Muscle layer of colon (tissue), 2 donors: ENCODE results near the gene LARP1B.
"Not testable (repeated sequence)": the region's sequence is repeated elsewhere in the genome, so short reads cannot be mapped to it uniquely, and the experiment has no call there.

Experiments
- H3K27ac ChIP-seq: one replicate; pipeline ENCODE4 v1.7.0; 2013; ENCODE audit warnings: low read depth, mild to moderate bottlenecking, low read length, moderate library complexity
- H3K27me3 ChIP-seq, 2 donors: one replicate each; pipeline ENCODE4 v1.7.0; 2013; ENCODE audit warnings: low read length in 2 of 2, mild to moderate bottlenecking in 2 of 2; ENCODE audit not compliant: insufficient read depth in 2 of 2, control insufficient read depth in 1 of 2
- H3K36me3 ChIP-seq: one replicate; pipeline ENCODE4 v1.7.0; 2013; ENCODE audit warnings: mild to moderate bottlenecking, low read length; ENCODE audit not compliant: insufficient read depth
- H3K4me1 ChIP-seq: one replicate; pipeline ENCODE4 v1.7.0; 2013; ENCODE audit warnings: mild to moderate bottlenecking, low read length; ENCODE audit not compliant: insufficient read depth
- H3K4me3 ChIP-seq, 2 donors: one replicate each; pipeline ENCODE4 v1.7.0; 2013; ENCODE audit warnings: low read length in 2 of 2, low read depth in 1 of 2, mild to moderate bottlenecking in 1 of 2, moderate library complexity in 1 of 2
- H3K9ac ChIP-seq: one replicate; pipeline ENCODE4 v1.7.0; 2013; ENCODE audit warnings: low read length
- H3K9me3 ChIP-seq: one replicate; pipeline ENCODE4 v1.7.0; 2013; ENCODE audit warnings: mild to moderate bottlenecking, low read length
- donor health status: abdominal sarcoma.
- donor health status: Adenocarcinoma of cecum.

LARP1B gene

DNA sequence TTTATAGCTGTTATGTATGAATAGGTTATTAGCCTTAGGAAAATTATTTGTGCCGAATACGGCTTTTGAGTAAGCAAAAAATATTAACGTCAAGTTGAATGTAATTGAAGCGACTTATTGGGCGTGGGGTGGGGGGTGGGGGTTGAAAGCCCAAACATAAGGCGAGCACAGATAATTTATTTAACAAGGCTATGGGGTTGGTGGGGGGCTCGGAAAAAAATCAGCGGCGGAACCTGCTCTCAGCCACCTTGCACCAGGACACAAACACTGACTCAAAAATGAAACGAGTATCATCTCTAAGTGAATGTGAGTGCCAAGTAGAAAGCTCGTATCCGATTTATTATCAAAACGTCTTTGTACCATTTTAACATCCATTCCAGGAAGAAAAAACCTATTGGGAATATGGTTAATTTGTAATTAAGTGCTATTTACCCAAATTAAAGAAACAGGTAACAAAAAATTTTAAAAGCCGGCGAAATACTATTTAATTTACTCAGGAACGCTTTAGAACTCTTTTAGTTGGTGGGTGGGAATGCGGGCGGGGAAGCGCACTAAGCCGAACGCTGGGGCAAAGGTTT, 902 bp upstream of the LARP1B start:
- Histone ChIP-seq H3K27me3 (no peaks in the 10 kb centered on the region), H3K9me3 (no peaks in the 10 kb centered on the region), H3K36me3 (no peaks in the 10 kb centered on the region), H3K4me1 (peaks cover 4% of the 10 kb centered on the region), H3K9ac (peak overlapping the region; percentile 70), H3K27ac (peak overlapping the region; percentile 92), H3K4me3 (peak overlapping the region; percentile 79 to 89)

DNA sequence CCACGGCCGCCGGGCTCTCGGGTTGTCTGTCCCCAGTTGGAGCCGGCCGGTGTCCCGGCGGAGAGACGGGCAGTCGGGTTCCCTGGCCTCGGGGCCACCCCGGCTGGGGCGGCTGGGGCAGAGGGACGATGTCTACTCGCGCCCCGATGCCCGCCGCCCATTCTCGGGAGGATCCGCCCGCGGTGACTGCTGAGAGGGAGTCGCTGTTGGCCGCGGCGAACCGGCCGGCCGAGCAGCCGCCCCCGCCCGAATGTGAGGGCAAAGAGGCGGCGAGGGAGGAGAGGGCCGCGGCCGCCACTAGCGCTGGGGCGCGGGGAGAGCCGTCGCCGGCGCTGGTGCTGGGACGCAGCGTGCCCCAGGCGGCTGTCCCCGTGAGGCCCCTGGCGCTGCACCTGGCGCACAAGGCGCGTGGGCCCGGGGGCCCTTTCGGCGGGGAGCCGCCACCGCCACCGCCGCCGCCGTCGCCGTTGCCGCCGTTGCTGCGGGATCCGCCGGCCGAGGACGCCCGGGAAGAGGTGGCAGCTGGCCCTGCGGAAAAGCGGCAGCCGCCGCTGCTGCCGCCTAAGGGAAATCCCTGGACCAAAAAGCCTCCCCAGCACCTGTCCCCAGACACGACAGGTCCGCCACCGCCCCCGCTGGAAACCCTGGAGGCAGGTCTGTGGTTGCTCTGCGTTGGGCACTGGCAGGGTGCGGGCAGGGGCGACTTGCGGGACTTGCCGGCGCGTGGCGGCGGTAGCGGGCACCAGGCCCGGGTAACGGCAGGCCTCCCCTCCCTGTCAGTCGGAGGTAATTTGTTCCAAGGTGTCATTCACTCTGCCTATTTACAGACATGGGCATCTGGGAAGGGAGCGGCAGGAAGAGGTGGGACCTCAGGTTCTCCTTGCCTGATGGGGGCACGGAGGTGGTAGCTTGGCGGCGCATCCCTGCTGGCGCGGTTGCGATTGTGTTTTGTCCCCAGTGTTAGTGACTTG, 739 bp downstream of the LARP1B start:
- Histone ChIP-seq H3K9me3 (no peaks in the 10 kb centered on the region), H3K27me3 (no peaks in the 10 kb centered on the region), H3K36me3 (no peaks in the 10 kb centered on the region), H3K4me1 (peaks cover 4% of the 10 kb centered on the region), H3K27ac (peak overlapping the region; percentile 92), H3K9ac (peak overlapping the region; percentile 49), H3K4me3 (peak overlapping the region; percentile 79 to 89)

DNA sequence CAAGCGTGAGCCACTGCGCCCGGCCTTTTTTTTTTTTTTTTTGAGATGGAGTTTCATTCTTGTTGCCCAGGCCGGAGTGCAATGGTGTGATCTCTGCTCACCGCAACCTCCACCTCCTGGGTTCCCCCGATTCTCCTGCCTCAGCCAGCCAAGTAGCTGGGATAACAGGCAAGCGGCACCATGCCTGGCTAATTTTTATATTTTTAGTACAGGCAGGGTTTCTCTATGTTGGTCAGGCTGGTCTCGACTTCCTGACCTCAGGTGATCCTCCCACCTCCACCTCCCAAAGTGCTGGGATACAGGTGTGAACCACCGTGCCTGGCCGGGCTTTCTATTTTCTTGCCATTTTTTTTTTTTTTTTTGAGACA, 5.3 kb downstream of the LARP1B start:
- not testable (repeated sequence) for H3K9me3 ChIP-seq, H3K9ac ChIP-seq, H3K4me1 ChIP-seq, H3K36me3 ChIP-seq, H3K27me3 ChIP-seq, H3K4me3 ChIP-seq, H3K27ac ChIP-seq

DNA sequence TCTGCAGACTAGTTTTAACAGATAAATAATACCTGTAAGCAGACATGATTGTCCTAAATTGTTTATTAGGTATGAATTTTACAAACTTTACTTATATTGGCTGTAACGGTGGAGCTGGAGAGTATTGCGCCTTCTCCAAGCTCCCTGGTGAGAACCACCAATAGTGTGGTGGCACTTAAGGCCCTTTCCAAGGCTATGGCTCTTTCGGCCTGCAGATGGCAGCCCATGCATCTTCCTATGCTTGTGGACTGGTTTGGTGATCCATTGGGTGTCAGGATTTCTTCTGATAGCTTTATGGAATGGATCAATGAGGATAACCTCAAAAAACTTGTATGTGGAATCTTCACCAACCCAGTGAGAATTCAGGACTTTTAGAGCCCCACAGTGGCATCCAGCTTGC, 7.8 kb downstream of the LARP1B start:
- no peaks in the 10 kb centered on the region for H3K27me3 ChIP-seq
- H3K9me3 ChIP-seq, result no peaks in the 10 kb centered on the region
- H3K9ac ChIP-seq, result no peak overlapping the region
- H3K4me3 ChIP-seq, result no peak overlapping the region
- H3K4me1 ChIP-seq, result no peaks in the 10 kb centered on the region
- H3K27ac ChIP-seq, result no peak overlapping the region
- H3K36me3 ChIP-seq, result no peaks in the 10 kb centered on the region

GRCh38 chr4:128076464-128076863, 15.4 kb downstream of the LARP1B start:
- Histone ChIP-seq H3K27ac (no peak overlapping the region), H3K9me3 (no peaks in the 10 kb centered on the region), H3K27me3 (no peaks in the 10 kb centered on the region), H3K4me1 (no peaks in the 10 kb centered on the region), H3K9ac (no peak overlapping the region), H3K36me3 (peaks cover 5% of the 10 kb centered on the region), H3K4me3 (no peak overlapping the region)

GRCh38 chr4:128095293-128095692, 34.2 kb downstream of the LARP1B start:
- H3K9me3 ChIP-seq, H3K4me3 ChIP-seq, H3K4me1 ChIP-seq, H3K27ac ChIP-seq, H3K27me3 ChIP-seq, H3K9ac ChIP-seq: not testable (repeated sequence)
- H3K36me3 ChIP-seq, result peaks cover 12% of the 10 kb centered on the region

DNA sequence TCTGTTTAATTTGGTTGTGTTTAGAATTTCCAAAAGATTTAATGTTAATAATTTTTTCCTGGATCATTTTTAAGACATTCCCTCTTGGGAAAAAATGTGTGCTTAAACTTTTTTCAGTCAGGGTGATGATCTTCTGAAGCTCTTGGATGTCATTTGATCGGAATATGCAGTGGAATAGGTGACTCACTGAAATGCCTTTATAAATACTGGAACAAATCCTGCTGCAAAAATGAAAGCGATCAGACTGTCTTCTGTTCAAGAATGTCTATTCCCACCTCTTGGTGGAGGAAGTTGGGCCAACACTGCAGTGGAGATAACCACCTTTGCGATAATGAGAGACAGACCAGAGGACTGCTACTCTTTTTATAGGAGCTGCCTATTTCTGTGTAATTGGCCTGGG, 46.7 kb downstream of the LARP1B start:
- no peak overlapping the region for H3K9ac ChIP-seq
- H3K27ac ChIP-seq, result no peak overlapping the region
- H3K36me3 ChIP-seq, result no peaks in the 10 kb centered on the region
- no peak overlapping the region for H3K4me3 ChIP-seq
- H3K9me3 ChIP-seq, result no peaks in the 10 kb centered on the region
- no peaks in the 10 kb centered on the region for H3K4me1 ChIP-seq
- no peaks in the 10 kb centered on the region for H3K27me3 ChIP-seq

DNA sequence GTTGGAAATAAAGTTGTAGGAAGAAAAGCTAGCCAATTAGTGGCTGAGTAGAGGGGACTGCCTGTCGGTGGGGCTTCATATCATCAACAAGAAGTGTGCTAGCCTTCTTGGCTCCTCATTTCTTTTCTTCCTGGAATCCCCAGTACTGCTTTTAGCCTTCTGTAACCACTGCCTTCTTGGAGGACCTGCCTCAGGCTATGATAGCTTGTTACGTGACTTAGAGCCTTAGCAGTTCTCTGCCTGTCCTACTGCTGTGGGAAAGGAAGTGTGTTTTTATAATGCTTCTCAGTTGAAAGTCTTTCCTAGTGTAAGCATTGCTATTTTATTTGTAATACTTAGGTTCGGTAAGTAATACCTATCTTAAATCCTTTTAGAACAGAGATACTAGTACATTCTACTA, 61.9 kb downstream of the LARP1B start:
- Histone ChIP-seq H3K4me1 (no peaks in the 10 kb centered on the region), H3K9me3 (no peaks in the 10 kb centered on the region), H3K27ac (no peak overlapping the region), H3K4me3 (no peak overlapping the region), H3K36me3 (no peaks in the 10 kb centered on the region), H3K27me3 (no peaks in the 10 kb centered on the region), H3K9ac (no peak overlapping the region)

- no peaks in the 10 kb centered on the region for H3K9me3 ChIP-seq
- H3K4me3 ChIP-seq, result no peak overlapping the region
- no peaks in the 10 kb centered on the region for H3K4me1 ChIP-seq
- H3K27ac ChIP-seq, result no peak overlapping the region
- no peak overlapping the region for H3K9ac ChIP-seq
- no peaks in the 10 kb centered on the region for H3K36me3 ChIP-seq
- H3K27me3 ChIP-seq, result no peaks in the 10 kb centered on the region
These were observed 69.5 kb downstream of the LARP1B start for GRCh38 chr4:128130621-128131020.

DNA sequence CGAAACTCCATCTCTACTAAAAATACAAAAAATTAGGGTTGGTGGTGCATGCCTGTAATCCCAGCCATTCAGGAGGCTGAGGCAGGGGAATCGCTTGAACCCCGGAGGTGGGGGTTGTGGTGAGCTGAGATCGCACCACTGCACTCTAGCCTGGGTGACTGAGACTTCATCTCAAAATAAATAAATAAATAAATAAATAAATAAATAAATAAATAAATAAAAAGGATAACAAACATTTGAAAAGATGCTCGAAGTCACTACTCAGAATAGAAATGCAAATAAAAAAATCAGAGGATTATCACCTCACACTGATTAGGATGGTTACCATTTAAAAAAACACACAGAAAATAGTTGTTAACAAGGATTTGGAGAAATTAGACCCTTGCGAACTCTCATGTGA, 73.8 kb downstream of the LARP1B start:
- H3K27ac ChIP-seq, result no peak overlapping the region
- no peak overlapping the region for H3K4me3 ChIP-seq
- no peak overlapping the region for H3K9ac ChIP-seq

GRCh38 chr4:128135391-128135790, 74.3 kb downstream of the LARP1B start:
- no peaks in the 10 kb centered on the region for H3K9me3 ChIP-seq
- no peak overlapping the region for H3K4me3 ChIP-seq
- no peak overlapping the region for H3K9ac ChIP-seq
- no peaks in the 10 kb centered on the region for H3K36me3 ChIP-seq
- no peaks in the 10 kb centered on the region for H3K4me1 ChIP-seq
- H3K27me3 ChIP-seq, result no peaks in the 10 kb centered on the region
- H3K27ac ChIP-seq, result no peak overlapping the region

More for the DNA sequence above, 73.8 kb downstream of the LARP1B start:
- Histone ChIP-seq H3K9me3 (no peaks in the 10 kb centered on the region), H3K4me1 (no peaks in the 10 kb centered on the region), H3K36me3 (no peaks in the 10 kb centered on the region), H3K27me3 (no peaks in the 10 kb centered on the region)

DNA sequence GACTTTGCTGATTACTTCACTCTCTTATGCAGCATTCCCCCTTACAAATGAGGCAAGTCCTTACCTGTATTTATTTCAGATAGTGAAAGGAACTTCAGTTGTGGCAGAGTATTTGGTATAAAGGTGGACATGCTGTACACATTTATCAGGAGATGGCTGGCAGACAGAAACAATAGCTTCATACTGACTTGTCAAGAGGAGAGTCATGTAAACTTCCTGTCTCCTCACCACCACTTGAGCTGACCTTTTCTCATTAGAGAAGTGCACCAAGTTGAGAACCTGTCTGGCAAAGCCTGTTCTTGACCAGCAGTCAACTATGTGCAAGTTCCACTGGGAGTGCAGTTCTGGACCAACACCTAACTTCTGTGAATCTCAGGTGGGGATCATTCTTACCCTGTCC, 80.8 kb downstream of the LARP1B start:
- Histone ChIP-seq H3K9ac (no peak overlapping the region), H3K9me3 (no peaks in the 10 kb centered on the region), H3K36me3 (no peaks in the 10 kb centered on the region), H3K4me3 (no peak overlapping the region), H3K4me1 (no peaks in the 10 kb centered on the region), H3K27ac (no peak overlapping the region), H3K27me3 (no peaks in the 10 kb centered on the region)
